ENCODE data around the gene CCDC3. TPM values are rescaled to one million over a fixed set of nuclear protein-coding genes. Genes with fewer than 3 reads are reported as not detected.

The CCDC3 gene
- total RNA-seq = 1 to 10 TPM; 1.4 to 2.1 TPM

DNA sequence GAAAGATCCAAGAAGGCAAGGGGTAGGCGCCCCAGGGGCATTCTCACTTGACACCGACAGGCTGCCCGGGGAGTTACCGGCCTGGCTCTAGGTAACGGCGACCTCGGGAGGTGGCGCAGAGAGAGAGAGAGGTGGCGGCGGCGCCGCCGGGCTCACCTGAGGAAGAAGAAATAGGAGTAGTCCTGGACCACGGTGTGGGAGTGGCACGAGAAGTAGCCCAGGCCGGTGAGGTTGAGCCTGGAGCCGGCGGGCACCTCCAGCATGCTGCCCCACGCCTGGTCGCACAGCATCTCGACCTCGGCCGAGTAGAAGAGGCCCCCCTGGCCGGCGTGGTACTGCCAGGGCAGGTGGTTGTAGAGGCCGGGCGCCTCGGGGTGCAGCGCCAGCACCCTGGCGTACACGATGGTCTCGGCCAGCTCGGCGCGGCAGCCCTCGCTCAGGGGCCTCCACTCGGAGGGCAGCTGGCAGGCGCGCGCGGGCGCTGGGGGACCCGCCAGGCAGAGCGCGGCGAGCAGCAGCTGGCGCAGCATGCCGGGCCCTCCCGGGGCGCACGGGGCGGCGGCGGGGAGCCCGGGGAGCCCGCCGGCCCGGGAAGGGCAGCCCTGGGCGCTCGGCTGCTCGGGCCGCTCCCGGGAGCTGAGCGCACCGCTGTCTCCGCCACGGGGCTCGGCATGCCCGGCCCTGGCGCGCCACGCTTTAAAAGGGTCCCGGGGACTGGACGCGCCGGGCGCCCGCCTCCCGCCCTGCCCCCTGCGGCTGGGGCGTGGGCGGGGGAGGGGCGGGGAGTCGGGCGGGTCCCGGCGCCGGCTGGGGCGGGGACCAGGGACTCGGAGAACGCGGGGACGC lies at the start of gene CCDC3:
TSS of gene CCDC3 (minus strand) at position 673 of the 846 bp plus-strand sequence. CDS start at position 530, 143 bp downstream.
- H3K4me3 ChIP-seq = peak within 1 kb of the TSS; percentile 22
- H3K27me3 ChIP-seq = peaks cover 22% of the 10 kb centered on the region
- no peak within 1 kb of the TSS for H3K27ac ChIP-seq
- no peaks in the 10 kb centered on the region for H3K4me1 ChIP-seq
- no peak within 1 kb of the TSS for H3K9ac ChIP-seq (ENCODE audit: low read depth in 2 of 2, low read length in 2 of 2)
- intact Hi-C loops (cut with DNase I) = no loop called here
- no peaks in the 10 kb centered on the region for H3K36me3 ChIP-seq
- peak; percentile 21 for DNase-seq
- TF ChIP-seq, protein P1, sequence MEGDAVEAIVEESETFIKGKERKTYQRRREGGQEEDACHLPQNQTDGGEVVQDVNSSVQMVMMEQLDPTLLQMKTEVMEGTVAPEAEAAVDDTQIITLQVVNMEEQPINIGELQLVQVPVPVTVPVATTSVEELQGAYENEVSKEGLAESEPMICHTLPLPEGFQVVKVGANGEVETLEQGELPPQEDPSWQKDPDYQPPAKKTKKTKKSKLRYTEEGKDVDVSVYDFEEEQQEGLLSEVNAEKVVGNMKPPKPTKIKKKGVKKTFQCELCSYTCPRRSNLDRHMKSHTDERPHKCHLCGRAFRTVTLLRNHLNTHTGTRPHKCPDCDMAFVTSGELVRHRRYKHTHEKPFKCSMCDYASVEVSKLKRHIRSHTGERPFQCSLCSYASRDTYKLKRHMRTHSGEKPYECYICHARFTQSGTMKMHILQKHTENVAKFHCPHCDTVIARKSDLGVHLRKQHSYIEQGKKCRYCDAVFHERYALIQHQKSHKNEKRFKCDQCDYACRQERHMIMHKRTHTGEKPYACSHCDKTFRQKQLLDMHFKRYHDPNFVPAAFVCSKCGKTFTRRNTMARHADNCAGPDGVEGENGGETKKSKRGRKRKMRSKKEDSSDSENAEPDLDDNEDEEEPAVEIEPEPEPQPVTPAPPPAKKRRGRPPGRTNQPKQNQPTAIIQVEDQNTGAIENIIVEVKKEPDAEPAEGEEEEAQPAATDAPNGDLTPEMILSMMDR (IDR thresholded peaks at IDR 0.05) = no peak
- H3K9me3 ChIP-seq = no peaks in the 10 kb centered on the region

DNA sequence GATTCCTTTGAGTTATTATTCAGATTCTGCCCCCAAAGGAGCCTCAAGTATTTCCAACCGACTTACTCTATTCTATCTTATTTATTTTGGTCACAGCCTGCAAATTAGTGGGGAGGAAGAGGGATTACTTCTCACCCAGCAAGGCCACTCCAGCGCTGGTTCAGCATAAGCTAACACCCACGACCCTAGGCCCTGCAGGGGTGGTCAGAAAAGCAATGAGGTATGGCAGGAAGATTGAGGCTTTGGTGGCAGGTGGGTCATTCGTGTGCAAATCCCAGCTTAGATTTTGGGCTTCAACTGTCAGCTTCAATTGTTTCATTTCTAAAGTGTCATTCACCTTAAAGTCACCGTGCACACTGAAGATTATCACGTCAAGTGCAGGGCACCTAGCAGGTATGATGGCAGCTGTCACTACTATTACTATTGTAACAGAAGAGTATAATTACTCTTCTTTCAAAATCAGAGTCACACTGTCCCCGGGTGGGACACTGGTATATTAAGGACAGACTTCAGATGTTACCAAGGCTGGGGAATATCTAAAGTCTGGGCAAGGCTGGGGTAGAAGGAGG lies 49.7 kb upstream of the CCDC3 start:
- Histone ChIP-seq H3K4me3 (no peak overlapping the region), H3K9me3 (no peaks in the 10 kb centered on the region), H3K9ac (ENCODE audit: low read depth in 2 of 2, low read length in 2 of 2) (no peak overlapping the region), H3K36me3 (no peaks in the 10 kb centered on the region), H3K27ac (no peak overlapping the region), H3K27me3 (no peaks in the 10 kb centered on the region), H3K4me1 (no peaks in the 10 kb centered on the region)
- no peak for DNase-seq
- intact Hi-C loops (cut with DNase I) = no loop called here
- TF ChIP-seq, protein P1 (IDR thresholded peaks at IDR 0.05) = no peak

DNA sequence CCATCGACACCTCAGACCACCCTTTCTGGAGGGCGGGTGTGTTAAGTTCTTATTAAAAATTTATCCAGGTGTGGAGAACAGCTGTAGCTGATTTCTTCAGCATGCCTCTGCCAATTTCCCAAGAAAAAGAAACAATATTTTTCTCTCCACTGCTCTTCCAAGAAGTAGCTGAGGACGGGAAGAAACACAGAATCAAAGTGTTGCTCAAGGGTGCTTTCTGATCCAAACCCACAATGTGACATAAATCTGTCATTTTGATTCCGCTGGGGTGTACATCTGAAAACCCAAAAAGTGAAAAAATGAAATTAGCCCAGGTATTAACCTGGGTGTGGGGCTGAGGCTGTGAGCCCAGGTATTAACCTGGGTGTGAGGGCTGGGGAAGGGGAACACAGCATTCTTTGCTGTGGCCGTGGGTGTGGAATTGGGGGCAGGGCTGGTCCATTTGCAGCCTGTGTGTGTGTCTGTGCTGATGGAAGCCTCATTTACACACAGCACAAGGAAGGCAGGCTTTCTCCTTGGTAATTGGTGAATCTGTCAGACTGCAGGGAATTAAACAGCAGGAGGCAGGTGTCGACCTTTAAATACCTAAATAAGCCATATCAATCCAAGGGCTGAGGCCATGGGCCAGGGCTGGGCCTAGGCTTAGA lies 48.4 kb upstream of the CCDC3 start:
- DNase-seq = no peak
- H3K27me3 ChIP-seq = no peaks in the 10 kb centered on the region
- no peak overlapping the region for H3K4me3 ChIP-seq
- no peak overlapping the region for H3K27ac ChIP-seq
- H3K9me3 ChIP-seq = no peaks in the 10 kb centered on the region
- H3K4me1 ChIP-seq = no peaks in the 10 kb centered on the region
- intact Hi-C loops (cut with DNase I) = no loop called here
- H3K36me3 ChIP-seq = no peaks in the 10 kb centered on the region
- TF ChIP-seq, protein P1 (IDR thresholded peaks at IDR 0.05) = no peak
- H3K9ac ChIP-seq (ENCODE audit: low read depth in 2 of 2, low read length in 2 of 2) = no peak overlapping the region

DNA sequence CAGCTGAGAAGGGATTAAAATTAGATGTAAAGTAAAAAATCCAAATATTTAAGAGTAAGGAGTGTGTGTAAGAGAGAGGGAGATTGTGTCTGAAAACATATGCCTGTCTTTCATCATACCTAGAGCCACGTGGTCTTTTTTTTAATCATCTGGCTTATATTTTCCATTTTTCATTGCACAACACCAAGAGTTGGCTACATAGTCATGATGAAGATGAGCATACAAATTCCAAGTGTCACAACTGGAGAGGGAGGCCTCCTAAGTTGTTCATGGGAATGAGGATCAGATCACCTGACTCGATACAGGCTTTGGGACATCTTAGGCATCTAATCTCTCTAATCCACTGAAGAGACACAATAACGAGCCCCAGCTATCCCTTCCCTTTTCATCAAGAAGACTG lies 47.2 kb upstream of the CCDC3 start:
- H3K27me3 ChIP-seq = no peaks in the 10 kb centered on the region
- no peaks in the 10 kb centered on the region for H3K36me3 ChIP-seq
- TF ChIP-seq, protein P1 (IDR thresholded peaks at IDR 0.05) = no peak
- H3K9ac ChIP-seq (ENCODE audit: low read depth in 2 of 2, low read length in 2 of 2) = no peak overlapping the region
- intact Hi-C loops (cut with DNase I) = no loop called here
- no peak overlapping the region for H3K27ac ChIP-seq
- no peak for DNase-seq
- H3K4me3 ChIP-seq = no peak overlapping the region
- no peaks in the 10 kb centered on the region for H3K4me1 ChIP-seq
- no peaks in the 10 kb centered on the region for H3K9me3 ChIP-seq

DNA sequence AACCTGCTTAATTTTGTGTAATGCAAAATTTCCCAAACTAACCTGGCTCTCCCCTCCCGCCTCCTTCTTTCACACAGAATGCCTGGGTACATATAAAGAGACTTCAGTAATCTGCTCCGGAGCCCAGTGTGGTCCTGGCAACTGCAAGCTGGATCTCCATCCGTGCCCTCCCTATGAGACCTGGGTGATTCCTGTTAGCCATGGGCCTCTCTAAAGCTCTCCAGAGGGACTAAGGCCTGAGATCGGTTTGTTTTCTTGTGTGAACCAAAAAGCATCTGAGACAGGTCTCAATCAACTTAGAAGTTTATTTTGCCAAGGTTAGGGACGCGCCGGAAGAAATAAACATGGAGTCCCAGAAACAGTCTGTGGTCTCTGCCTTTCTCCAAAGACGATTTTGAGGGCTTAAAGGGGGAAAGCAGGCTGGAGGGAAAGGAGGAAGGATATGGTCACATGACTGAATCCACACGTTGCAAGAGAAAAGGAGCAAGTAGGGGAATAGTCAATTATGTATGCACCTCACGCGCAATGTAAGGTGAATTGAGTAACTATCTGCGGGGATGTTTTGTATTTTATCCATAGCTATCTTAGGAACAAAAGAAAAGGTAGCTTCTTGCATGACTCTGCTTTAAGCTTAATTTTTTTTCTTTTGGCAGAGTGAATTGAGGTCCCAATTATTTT lies 46.2 kb upstream of the CCDC3 start:
- H3K27ac ChIP-seq = no peak overlapping the region
- no peaks in the 10 kb centered on the region for H3K4me1 ChIP-seq
- no peaks in the 10 kb centered on the region for H3K9me3 ChIP-seq
- no peak overlapping the region for H3K9ac ChIP-seq (ENCODE audit: low read depth in 2 of 2, low read length in 2 of 2)
- no peak overlapping the region for H3K4me3 ChIP-seq
- no peaks in the 10 kb centered on the region for H3K36me3 ChIP-seq
- H3K27me3 ChIP-seq = no peaks in the 10 kb centered on the region
- intact Hi-C loops (cut with DNase I) = no loop called here
- DNase-seq = no peak
- TF ChIP-seq, protein P1 (IDR thresholded peaks at IDR 0.05) = no peak

Data from colonic mucosa (tissue), 4 donors.